GM12801 (cell line): Measurements from ENCODE around the gene ERCC6L.

Source experiments
- CTCF ChIP-seq: IDR thresholded peaks from one replicate; pipeline ENCODE4 v1.5.1; 2011; ENCODE audit warnings: control low read depth; ENCODE audit not compliant: insufficient read length; ENCODE audit errors: extremely low read depth

ERCC6L gene

GRCh38 chrX:72272868-72273267 is 34.0 kb upstream of the ERCC6L start:
- TF ChIP-seq CTCF = no peak

- TF ChIP-seq CTCF = no peak
Observed at GRCh38 chrX:72271812-72272211, 33.0 kb upstream of the ERCC6L start.

GRCh38 chrX:72271091-72271788 is 32.4 kb upstream of the ERCC6L start:
- TF ChIP-seq CTCF = no peak

GRCh38 chrX:72270316-72270866 is 31.6 kb upstream of the ERCC6L start:
- no peak for TF ChIP-seq CTCF

GRCh38 chrX:72269671-72270251 is 30.9 kb upstream of the ERCC6L start:
- TF ChIP-seq CTCF = no peak

- no peak for TF ChIP-seq CTCF
Observed at GRCh38 chrX:72268597-72269365, 30.0 kb upstream of the ERCC6L start.

GRCh38 chrX:72265263-72265662 is 26.4 kb upstream of the ERCC6L start:
- no peak for TF ChIP-seq CTCF
